Gastroesophageal sphincter (tissue), 3 donors: ENCODE data around the gene ANKH.

ENCODE experiments used
- EP300 ChIP-seq: sonication (generic); formaldehyde crosslinking; IDR thresholded peaks from one replicate; pipeline ENCODE4 v1.6.1; 2017; ENCODE audit warnings: antibody characterized with exemption, mild to moderate bottlenecking
- POLR2A ChIP-seq, 2 donors: fragments of 450-650 bp; IDR thresholded peaks; one replicate each; pipeline ENCODE4 v1.6.1; 2017; ENCODE audit warnings: antibody characterized with exemption in 2 of 2, mild to moderate bottlenecking in 2 of 2, moderate library complexity in 1 of 2
- POLR2AphosphoS5 ChIP-seq: sonication (generic); formaldehyde crosslinking; IDR thresholded peaks from one replicate; pipeline ENCODE4 v1.6.1; 2017; ENCODE audit warnings: antibody characterized with exemption
- TF ChIP-seq, protein P1 (sequence below), 4 experiments: fragments of 200-600 bp in 2 of 4; fragments of 450-650 bp in 2 of 4; sonication (generic) in 1 of 4; IDR thresholded peaks; one replicate each; pipeline ENCODE4 v1.5.1; 2017 to 2019; ENCODE audit warnings: antibody characterized with exemption in 4 of 4, mild to moderate bottlenecking in 2 of 4, moderate library complexity in 2 of 4

DNA sequence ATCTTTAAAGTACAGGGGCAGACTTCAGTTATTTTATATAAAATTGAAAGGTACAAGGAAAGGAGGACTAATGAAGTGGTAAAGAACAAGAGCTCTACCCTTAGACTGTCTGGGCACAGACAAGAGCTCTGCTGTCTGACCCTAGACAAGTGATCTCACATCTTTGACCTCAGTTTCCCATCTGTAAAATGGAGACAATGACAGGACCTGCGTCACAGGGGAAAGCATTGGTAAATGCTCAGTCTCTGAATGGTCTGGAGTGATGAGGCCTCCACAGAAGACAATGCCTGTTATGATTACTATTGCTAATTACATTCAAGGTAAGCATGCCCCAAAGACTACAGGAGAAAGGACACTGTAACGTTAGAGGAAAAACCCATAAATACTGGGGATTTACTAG is 37.5 kb downstream of the ANKH start:
- TF ChIP-seq, protein P1, sequence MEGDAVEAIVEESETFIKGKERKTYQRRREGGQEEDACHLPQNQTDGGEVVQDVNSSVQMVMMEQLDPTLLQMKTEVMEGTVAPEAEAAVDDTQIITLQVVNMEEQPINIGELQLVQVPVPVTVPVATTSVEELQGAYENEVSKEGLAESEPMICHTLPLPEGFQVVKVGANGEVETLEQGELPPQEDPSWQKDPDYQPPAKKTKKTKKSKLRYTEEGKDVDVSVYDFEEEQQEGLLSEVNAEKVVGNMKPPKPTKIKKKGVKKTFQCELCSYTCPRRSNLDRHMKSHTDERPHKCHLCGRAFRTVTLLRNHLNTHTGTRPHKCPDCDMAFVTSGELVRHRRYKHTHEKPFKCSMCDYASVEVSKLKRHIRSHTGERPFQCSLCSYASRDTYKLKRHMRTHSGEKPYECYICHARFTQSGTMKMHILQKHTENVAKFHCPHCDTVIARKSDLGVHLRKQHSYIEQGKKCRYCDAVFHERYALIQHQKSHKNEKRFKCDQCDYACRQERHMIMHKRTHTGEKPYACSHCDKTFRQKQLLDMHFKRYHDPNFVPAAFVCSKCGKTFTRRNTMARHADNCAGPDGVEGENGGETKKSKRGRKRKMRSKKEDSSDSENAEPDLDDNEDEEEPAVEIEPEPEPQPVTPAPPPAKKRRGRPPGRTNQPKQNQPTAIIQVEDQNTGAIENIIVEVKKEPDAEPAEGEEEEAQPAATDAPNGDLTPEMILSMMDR (IDR thresholded peaks at IDR 0.05), result no peak
- TF ChIP-seq POLR2A (IDR thresholded peaks at IDR 0.05), result no peak
- no peak for TF ChIP-seq EP300
- TF ChIP-seq POLR2AphosphoS5, result no peak
